KMS-11 (cell line): ENCODE measurements around the gene PTCSC3.

Experiments
- H2AFZ ChIP-seq: fragments of 200-600 bp; sonication (generic); 2 replicates; pipeline ENCODE4 v1.6.1; 2016; ENCODE audit warnings: antibody characterized with exemption, mixed run types, low read depth
- H3K27ac ChIP-seq: fragments of 200-600 bp; sonication (generic); 2 replicates; pipeline ENCODE4 v1.6.1; 2016; ENCODE audit warnings: mild to moderate bottlenecking, mixed run types
- H3K27me3 ChIP-seq: fragments of 200-600 bp; sonication (generic); 2 replicates; pipeline ENCODE4 v1.6.1; 2017; ENCODE audit warnings: mild to moderate bottlenecking, low read depth, mixed run types, moderate library complexity; ENCODE audit not compliant: insufficient read depth
- H3K36me3 ChIP-seq: fragments of 200-600 bp; sonication (generic); 2 replicates; pipeline ENCODE4 v1.6.1; 2017; ENCODE audit warnings: mild to moderate bottlenecking, mixed run types; ENCODE audit not compliant: insufficient read depth
- H3K4me1 ChIP-seq: fragments of 200-600 bp; sonication (generic); 2 replicates; pipeline ENCODE4 v1.6.1; 2016; ENCODE audit warnings: mild to moderate bottlenecking, low read depth, mixed run types; ENCODE audit not compliant: poor library complexity, severe bottlenecking
- H3K4me2 ChIP-seq: fragments of 200-600 bp; sonication (generic); 2 replicates; pipeline ENCODE4 v1.7.0; 2016; ENCODE audit warnings: mild to moderate bottlenecking, mixed run types
- H3K4me3 ChIP-seq: fragments of 200-600 bp; sonication (generic); IDR thresholded peaks from 2 replicates; pipeline ENCODE4 v1.6.1; 2017; ENCODE audit warnings: low read depth, low read length, mixed read lengths; ENCODE audit not compliant: insufficient read depth
- H3K79me2 ChIP-seq: fragments of 200-600 bp; sonication (generic); 2 replicates; pipeline ENCODE4 v1.6.1; 2016; ENCODE audit warnings: low read depth, mixed run types; ENCODE audit not compliant: insufficient read depth
- H3K9ac ChIP-seq: fragments of 200-600 bp; sonication (generic); 2 replicates; pipeline ENCODE4 v1.6.1; 2016; ENCODE audit warnings: mild to moderate bottlenecking, mixed run types
- H4K20me1 ChIP-seq: fragments of 200-600 bp; sonication (generic); 2 replicates; pipeline ENCODE4 v1.6.1; 2016; ENCODE audit warnings: mild to moderate bottlenecking, mixed run types; ENCODE audit not compliant: insufficient read depth
- CTCF ChIP-seq: fragments of 200-600 bp; sonication (generic); conservative IDR thresholded peaks from 2 replicates; pipeline ENCODE4 v1.6.1; 2017; ENCODE audit warnings: low read depth, mild to moderate bottlenecking, antibody characterized with exemption, low read length, moderate library complexity, mixed read lengths

Gene PTCSC3

DNA sequence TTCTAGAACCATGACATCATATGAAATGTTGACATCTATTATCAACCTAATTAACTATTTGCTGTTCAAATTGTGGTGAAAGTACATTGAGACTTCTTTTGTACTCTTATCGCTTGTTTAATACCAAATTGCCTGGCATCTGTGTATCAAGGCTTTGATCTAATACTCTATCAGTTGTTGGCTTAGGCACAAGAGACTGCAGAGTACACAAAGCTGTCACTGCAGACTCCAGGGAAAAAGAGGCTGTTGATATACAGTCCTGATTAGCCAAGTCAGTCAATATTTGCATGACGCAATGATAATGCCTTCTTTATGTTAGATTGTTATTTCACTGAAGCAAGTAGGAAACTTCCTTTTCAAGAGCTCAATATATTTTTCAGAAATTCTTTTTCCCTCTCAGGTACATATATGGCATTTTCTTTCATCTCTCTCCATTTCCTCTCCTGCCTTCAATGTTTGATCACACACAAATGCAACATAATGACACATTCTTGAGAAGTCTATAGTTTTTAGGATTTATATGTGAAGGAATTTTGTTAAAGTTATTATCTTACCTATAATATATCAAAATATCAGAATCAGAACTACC is 32.3 kb upstream of the PTCSC3 start:
- no peak overlapping the region for H3K4me2 ChIP-seq
- no peak overlapping the region for H2AFZ ChIP-seq
- TF ChIP-seq CTCF, result no peak
- H3K79me2 ChIP-seq, result no peaks in the 10 kb centered on the region
- no peaks in the 10 kb centered on the region for H3K27me3 ChIP-seq
- H3K36me3 ChIP-seq, result no peaks in the 10 kb centered on the region
- H3K27ac ChIP-seq, result no peak overlapping the region
- no peak overlapping the region for H3K4me3 ChIP-seq
- no peaks in the 10 kb centered on the region for H3K4me1 ChIP-seq
- H3K9ac ChIP-seq, result no peak overlapping the region
- no peaks in the 10 kb centered on the region for H4K20me1 ChIP-seq

DNA sequence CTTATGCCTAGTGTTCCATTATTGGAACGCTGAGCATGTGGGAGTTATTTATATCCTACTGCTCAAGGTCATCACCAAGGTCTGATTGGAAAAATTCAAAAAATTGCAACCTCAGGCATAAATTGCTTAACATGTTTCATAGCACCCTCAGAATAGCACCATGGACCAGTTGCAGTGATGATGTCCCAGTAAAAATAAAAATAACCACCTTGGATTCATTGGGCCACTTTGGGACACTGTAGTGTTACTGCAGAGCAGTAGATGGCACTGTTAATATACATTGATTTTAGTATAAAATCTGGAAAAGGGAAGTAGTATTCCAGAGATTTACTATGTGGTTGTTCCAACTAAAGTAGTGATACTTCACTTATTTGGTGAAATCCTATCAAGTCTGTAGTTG is 31.0 kb upstream of the PTCSC3 start:
- Histone ChIP-seq H3K4me1 (no peaks in the 10 kb centered on the region), H3K4me3 (no peak overlapping the region), H3K36me3 (no peaks in the 10 kb centered on the region), H3K79me2 (no peaks in the 10 kb centered on the region), H3K27ac (no peak overlapping the region), H3K9ac (no peak overlapping the region), H2AFZ (no peak overlapping the region), H3K27me3 (no peaks in the 10 kb centered on the region), H4K20me1 (no peaks in the 10 kb centered on the region), H3K4me2 (no peak overlapping the region)
- 0 out of 2 replicates have a peak, but pooled peaks have one; percentile 10 for TF ChIP-seq CTCF

GRCh38 chr14:36204461-36205073 is 28.0 kb upstream of the PTCSC3 start:
- Histone ChIP-seq H3K4me3 (no peak overlapping the region), H2AFZ (no peak overlapping the region), H3K79me2 (no peaks in the 10 kb centered on the region), H3K4me1 (peaks cover 14% of the 10 kb centered on the region), H3K27ac (no peak overlapping the region), H3K27me3 (no peaks in the 10 kb centered on the region), H4K20me1 (no peaks in the 10 kb centered on the region), H3K9ac (no peak overlapping the region), H3K4me2 (no peak overlapping the region), H3K36me3 (no peaks in the 10 kb centered on the region)
- TF ChIP-seq CTCF, result no peak

GRCh38 chr14:36198378-36198777 is 21.9 kb upstream of the PTCSC3 start:
- Histone ChIP-seq H3K4me2 (no peak overlapping the region), H3K79me2 (no peaks in the 10 kb centered on the region), H3K4me1 (peaks cover 24% of the 10 kb centered on the region), H3K27ac (no peak overlapping the region), H3K36me3 (no peaks in the 10 kb centered on the region), H3K27me3 (no peaks in the 10 kb centered on the region), H2AFZ (no peak overlapping the region), H3K9ac (no peak overlapping the region), H4K20me1 (no peaks in the 10 kb centered on the region), H3K4me3 (no peak overlapping the region)
- TF ChIP-seq CTCF, result no peak
